Spleen (tissue), 7 donors: ENCODE data around the gene KDM6B.

Source experiments
- CTCF ChIP-seq, 11 experiments: fragments of 200-600 bp in 7 of 11; fragments of 450-650 bp in 4 of 11; sonication (generic) in 4 of 11; IDR thresholded peaks in 8 of 11; conservative IDR thresholded peaks in 3 of 11; 1 replicate in 7 of 11; 2 replicates in 4 of 11; pipeline versions ENCODE4 v1.4.0 to v1.8.0; 2016 to 2021; ENCODE audit warnings: antibody characterized with exemption in 11 of 11, inconsistent platforms in 4 of 11, mild to moderate bottlenecking in 1 of 11
- POLR2AphosphoS5 ChIP-seq, 3 donors: sonication (generic); formaldehyde crosslinking; IDR thresholded peaks; one replicate each; pipeline ENCODE4 v1.5.1; 2017; ENCODE audit warnings: antibody characterized with exemption in 3 of 3
- donor health status: DM: no; HTN: no; CAD: no; lungs with moderate emphysema.
- donor health status: DM: no; HTN: no; CAD: no.
- donor health status: DM: no; HTN: no; CAD: no.

- no peak for TF ChIP-seq CTCF (IDR thresholded peaks at IDR 0.05 in 8 of 11, conservative IDR thresholded peaks at IDR 0.05 in 3 of 11)
- TF ChIP-seq POLR2AphosphoS5 (IDR thresholded peaks at IDR 0.05), result no peak
Measured at GRCh38 chr17:7882068-7882467, 48.1 kb downstream of the KDM6B start.
